Glutamatergic neuron (in vitro differentiated cells): ENCODE results near the gene PHACTR3. TPM values are rescaled to one million over a fixed set of nuclear protein-coding genes. Genes with fewer than 3 reads are reported as not detected.

Source experiments
- DNase-seq: peaks from one replicate; pipeline ENCODE4 v3.0.0; 2022
- H3K27ac Mint-ChIP-seq: one replicate; pipeline ENCODE4 v1.8.0; 2020; ENCODE audit warnings: mild to moderate bottlenecking, mixed read lengths, inconsistent platforms; ENCODE audit not compliant: unreplicated experiment
- H3K27me3 Mint-ChIP-seq: one replicate; pipeline ENCODE4 v1.8.0; 2020; ENCODE audit warnings: mild to moderate bottlenecking, moderate library complexity, mixed read lengths, inconsistent platforms; ENCODE audit not compliant: unreplicated experiment
- H3K36me3 Mint-ChIP-seq: one replicate; pipeline ENCODE4 v1.8.0; 2020; ENCODE audit warnings: mild to moderate bottlenecking, mixed read lengths, inconsistent platforms; ENCODE audit not compliant: unreplicated experiment
- H3K4me1 Mint-ChIP-seq: one replicate; pipeline ENCODE4 v1.8.0; 2020; ENCODE audit warnings: mild to moderate bottlenecking, low read depth, mixed read lengths, inconsistent platforms; ENCODE audit not compliant: unreplicated experiment
- H3K4me3 Mint-ChIP-seq: one replicate; pipeline ENCODE4 v1.8.0; 2020; ENCODE audit warnings: mild to moderate bottlenecking, mixed read lengths, inconsistent platforms; ENCODE audit not compliant: unreplicated experiment
- H3K9me3 Mint-ChIP-seq: one replicate; pipeline ENCODE4 v1.8.0; 2020; ENCODE audit warnings: mild to moderate bottlenecking, moderate library complexity, mixed read lengths, inconsistent platforms; ENCODE audit not compliant: unreplicated experiment
- CTCF ChIP-seq: fragments of 200-600 bp; sonication (generic); IDR thresholded peaks from one replicate; pipeline ENCODE4 v1.5.0; 2021; ENCODE audit not compliant: partially characterized antibody, unreplicated experiment
- total RNA-seq: library from RNA; stranded (reverse); fragmentation: NEBNext Ultra II Directional; extraction: Animal tissue kit (Norgen Biotek cat#: 25700); gene quantifications from one replicate; pipeline ENCODE4 v1.2.1, GENCODE V29; 2021; ENCODE audit not compliant: unreplicated experiment

PHACTR3 gene
- total RNA-seq, 1 donor from 2014 or later, result 37.0 TPM

GRCh38 chr20:59625214-59625922, 21.0 kb downstream of the PHACTR3 start:
- H3K27ac Mint-ChIP-seq, result no peak overlapping the region
- H3K9me3 Mint-ChIP-seq, result peaks cover 6% of the 10 kb centered on the region
- peaks cover 1% of the 10 kb centered on the region for H3K4me1 Mint-ChIP-seq
- DNase-seq, result no peak
- H3K27me3 Mint-ChIP-seq, result peaks cover 5% of the 10 kb centered on the region
- no peak for TF ChIP-seq CTCF
- no peak overlapping the region for H3K4me3 Mint-ChIP-seq
- H3K36me3 Mint-ChIP-seq, result peaks cover 20% of the 10 kb centered on the region

- no peak for DNase-seq
- Mint-ChIP-seq H3K4me3 (no peak overlapping the region), H3K27me3 (peaks cover 4% of the 10 kb centered on the region), H3K9me3 (peaks cover 6% of the 10 kb centered on the region), H3K36me3 (peaks cover 20% of the 10 kb centered on the region), H3K4me1 (peaks cover under 1% of the 10 kb centered on the region), H3K27ac (no peak overlapping the region)
- TF ChIP-seq CTCF, result no peak
These were observed 23.0 kb downstream of the PHACTR3 start for GRCh38 chr20:59627298-59627697.

GRCh38 chr20:59628171-59628570, 23.8 kb downstream of the PHACTR3 start:
- H3K4me1 Mint-ChIP-seq, result no peaks in the 10 kb centered on the region
- H3K4me3 Mint-ChIP-seq, result no peak overlapping the region
- peaks cover 6% of the 10 kb centered on the region for H3K9me3 Mint-ChIP-seq
- peaks cover 20% of the 10 kb centered on the region for H3K36me3 Mint-ChIP-seq
- no peak overlapping the region for H3K27ac Mint-ChIP-seq
- no peak for TF ChIP-seq CTCF
- DNase-seq, result no peak
- peaks cover 6% of the 10 kb centered on the region for H3K27me3 Mint-ChIP-seq

- no peak for TF ChIP-seq CTCF
- Mint-ChIP-seq H3K9me3 (peaks cover 4% of the 10 kb centered on the region), H3K36me3 (peaks cover 20% of the 10 kb centered on the region), H3K4me3 (no peak overlapping the region), H3K27ac (no peak overlapping the region), H3K4me1 (no peaks in the 10 kb centered on the region), H3K27me3 (peaks cover 4% of the 10 kb centered on the region)
- DNase-seq, result no peak
These were observed 25.1 kb downstream of the PHACTR3 start for GRCh38 chr20:59629141-59630045.

GRCh38 chr20:59630526-59630925, 26.2 kb downstream of the PHACTR3 start:
- H3K27me3 Mint-ChIP-seq, result peaks cover 5% of the 10 kb centered on the region
- DNase-seq, result no peak
- TF ChIP-seq CTCF, result no peak
- H3K9me3 Mint-ChIP-seq, result peaks cover 4% of the 10 kb centered on the region
- H3K27ac Mint-ChIP-seq, result no peak overlapping the region
- H3K36me3 Mint-ChIP-seq, result peaks cover 14% of the 10 kb centered on the region
- H3K4me3 Mint-ChIP-seq, result no peak overlapping the region
- peaks cover 1% of the 10 kb centered on the region for H3K4me1 Mint-ChIP-seq
